ENCODE measurements around the gene IQSEC1.
A peak's percentile ranks its signal among the peaks of the same experiment; 100 is the strongest.

The IQSEC1 gene

GRCh38 chr3:12953201-12953995, 119.8 kb downstream of the IQSEC1 start:
- peak in 2 of 10 donors; percentile 54 to 82 for DNase-seq
- intact Hi-C loops (cut with DNase I), result no loop called here

GRCh38 chr3:12952343-12953200, 120.7 kb downstream of the IQSEC1 start:
- DNase-seq, result no peak
- intact Hi-C loops (cut with DNase I), result no loop called here

GRCh38 chr3:12948891-12949711, 124.1 kb downstream of the IQSEC1 start:
- no peak for DNase-seq
- intact Hi-C loops (cut with DNase I), result no loop called here

- intact Hi-C loops (cut with DNase I), result no loop called here
- no peak for DNase-seq
These were observed 124.9 kb downstream of the IQSEC1 start for GRCh38 chr3:12948371-12948770.

- intact Hi-C loops (cut with DNase I), result no loop called here
- no peak for DNase-seq
These were observed 125.5 kb downstream of the IQSEC1 start for GRCh38 chr3:12947504-12948369.

- DNase-seq, result no peak
- intact Hi-C loops (cut with DNase I), result no loop called here
These were observed 126.4 kb downstream of the IQSEC1 start for GRCh38 chr3:12946649-12947316.

GRCh38 chr3:12946251-12946648, 127.0 kb downstream of the IQSEC1 start:
- intact Hi-C loops (cut with DNase I), result no loop called here
- DNase-seq, result no peak

- peak; percentile 68 to 97 (median 82) for DNase-seq
- intact Hi-C loops (cut with DNase I), result no loop called here
These were observed 128.4 kb downstream of the IQSEC1 start for GRCh38 chr3:12944849-12945248.

GRCh38 chr3:12944413-12944812, 128.8 kb downstream of the IQSEC1 start:
- peak in 3 of 10 donors; percentile 44 to 87 (median 79) for DNase-seq
- intact Hi-C loops (cut with DNase I), result no loop called here

- intact Hi-C loops (cut with DNase I), result no loop called here
These were observed 129.9 kb downstream of the IQSEC1 start for GRCh38 chr3:12943124-12944021.

GRCh38 chr3:12941495-12942023, 131.7 kb downstream of the IQSEC1 start:
- intact Hi-C loops (cut with DNase I), result no loop called here
- DNase-seq, result peak in 2 of 10 donors; percentile 49 to 73

More at GRCh38 chr3:12943124-12944021, 129.9 kb downstream of the IQSEC1 start:
- peak in 2 of 10 donors; percentile 41 to 85 for DNase-seq

GRCh38 chr3:12940854-12941253, 132.4 kb downstream of the IQSEC1 start:
- peak in 1 of 10 donors; percentile 66 for DNase-seq
- intact Hi-C loops (cut with DNase I), result no loop called here

GRCh38 chr3:12939137-12939536, 134.1 kb downstream of the IQSEC1 start:
- no peak for DNase-seq
- intact Hi-C loops (cut with DNase I), result loop anchor here (10.0 kb wide), 1 partner anchor 46 kb away; no protein-coding TSS in a partner anchor

- peak in 2 of 10 donors; percentile 75 to 79 for DNase-seq
- intact Hi-C loops (cut with DNase I), result loop anchor here (10.0 kb wide), 1 partner anchor 47 kb away; no protein-coding TSS in a partner anchor
These were observed 134.9 kb downstream of the IQSEC1 start for GRCh38 chr3:12938258-12938711.

- intact Hi-C loops (cut with DNase I), result loop anchor here (10.0 kb wide), 1 partner anchor 49 kb away; no protein-coding TSS in a partner anchor
- DNase-seq, result no peak
These were observed 137.1 kb downstream of the IQSEC1 start for GRCh38 chr3:12935861-12936830.
